A673 (cell line): ENCODE data around the gene KISS1. TPM values are rescaled to one million over a fixed set of nuclear protein-coding genes. Genes with fewer than 3 reads are reported as not detected.
A peak's percentile ranks its signal among the peaks of the same experiment; 100 is the strongest.

Source experiments
- BruUV-seq: library from RNA; stranded (reverse); fragments of 400-500 nt; replicated peaks from 2 replicates; lab custom pipeline; 2021; lab: Mats Ljungman, UMichigan
- CTCF ChIA-PET: fragments of 300-600 bp; sonication (Branson Sonifier 250); formaldehyde crosslinking; loops from one replicate; lab custom pipeline; 2022; ENCODE audit warnings: antibody characterized with exemption; lab: Charles Lee
- POLR2A ChIA-PET: fragments of 300-600 bp; sonication (Branson Sonifier 250); formaldehyde crosslinking; loops from one replicate; lab custom pipeline; 2022; ENCODE audit warnings: antibody characterized with exemption; ENCODE audit not compliant: low non-redundant PET; lab: Charles Lee
- DNase-seq: peaks from one replicate; pipeline ENCODE4 v3.0.0-alpha.2; 2015; ENCODE audit warnings: low spot score
- H3K27ac ChIP-seq: fragments of 200-600 bp; sonication (generic); 2 replicates; pipeline ENCODE4 v1.5.1; 2016; ENCODE audit warnings: mixed run types, low read depth, mild to moderate bottlenecking, mixed read lengths, antibody characterized with exemption, low read length; ENCODE audit not compliant: poor library complexity, severe bottlenecking
- H3K27me3 ChIP-seq: fragments of 200-600 bp; sonication (generic); replicated peaks from 2 replicates; pipeline ENCODE4 v1.6.1; 2017; ENCODE audit warnings: mixed run types, low read depth, mild to moderate bottlenecking, mixed read lengths, antibody characterized with exemption, low read length; ENCODE audit not compliant: insufficient read depth, poor library complexity
- H3K36me3 ChIP-seq: fragments of 200-600 bp; sonication (generic); 2 replicates; pipeline ENCODE4 v1.6.1; 2016; ENCODE audit warnings: mixed run types, mild to moderate bottlenecking, mixed read lengths, antibody characterized with exemption, low read length; ENCODE audit not compliant: insufficient read depth, poor library complexity, severe bottlenecking
- H3K4me1 ChIP-seq: fragments of 200-600 bp; sonication (generic); 2 replicates; pipeline ENCODE4 v1.6.1; 2017; ENCODE audit warnings: mixed run types, mild to moderate bottlenecking, mixed read lengths, antibody characterized with exemption, low read length; ENCODE audit not compliant: insufficient read depth, poor library complexity, severe bottlenecking
- H3K4me3 ChIP-seq: fragments of 200-600 bp; sonication (generic); 2 replicates; pipeline ENCODE4 v1.5.1; 2016; ENCODE audit warnings: low read depth, mixed run types, mild to moderate bottlenecking, mixed read lengths, low read length; ENCODE audit not compliant: poor library complexity, severe bottlenecking
- H3K9me3 ChIP-seq: fragments of 200-600 bp; sonication (generic); 2 replicates; pipeline ENCODE4 v1.6.1; 2016; ENCODE audit warnings: mixed run types, low read depth, mild to moderate bottlenecking, mixed read lengths, antibody characterized with exemption, low read length; ENCODE audit not compliant: poor library complexity, severe bottlenecking
- CTCF ChIP-seq: fragments of 300-800, 200-600 bp; sonication (generic); conservative IDR thresholded peaks from 2 replicates; pipeline ENCODE4 v1.5.1; 2017; ENCODE audit warnings: low read depth, mild to moderate bottlenecking, antibody characterized with exemption, low read length, moderate library complexity, mixed read lengths
- EZH2 ChIP-seq: fragments of 200-600 bp; sonication (generic); IDR thresholded peaks from 2 replicates; pipeline ENCODE4 v1.6.1; 2017; ENCODE audit warnings: borderline replicate concordance, low read depth, mild to moderate bottlenecking, mixed read lengths, antibody characterized with exemption, low read length; ENCODE audit not compliant: poor library complexity, severe bottlenecking
- intact Hi-C: fragments of 100-400 bp; cut with micrococcal nuclease; formaldehyde crosslinking; loops from one replicate; pipeline ENCODE4 v1.10.0; 2022; ENCODE audit not compliant: unreplicated experiment
- total RNA-seq: library from RNA; stranded (reverse); gene quantifications from 2 replicates; pipeline ENCODE4 v1.2.3, GENCODE V29; 2021

The KISS1 gene
- total RNA-seq, 1 experiment from 2014 or later: not detected

GRCh38 chr1:204211046-204211445, 14.8 kb upstream of the KISS1 start:
- BruUV-seq: no TSS peak
- POLR2A ChIA-PET: no interaction called here
- DNase-seq: no peak
- Histone ChIP-seq H3K9me3 (no peaks in the 10 kb centered on the region), H3K4me3 (no peak overlapping the region), H3K4me1 (peaks cover 7% of the 10 kb centered on the region), H3K27me3 (no peaks in the 10 kb centered on the region), H3K27ac (no peak overlapping the region), H3K36me3 (no peaks in the 10 kb centered on the region)
- intact Hi-C loops: loop anchor here (5.0 kb wide), 1 partner anchor 291 kb away; no protein-coding TSS in a partner anchor
- CTCF ChIA-PET: no interaction called here
- TF ChIP-seq CTCF: no peak
- no peak for TF ChIP-seq EZH2

GRCh38 chr1:204207136-204207616, 10.9 kb upstream of the KISS1 start:
- DNase-seq: peak; percentile 52
- POLR2A ChIA-PET: no interaction called here
- no peaks in the 10 kb centered on the region for H3K4me1 ChIP-seq

GRCh38 chr1:204206121-204206520, 9.8 kb upstream of the KISS1 start:
- TF ChIP-seq CTCF (no peak), EZH2 (no peak)
- intact Hi-C loops: no loop called here
- no TSS peak for BruUV-seq

More at GRCh38 chr1:204207136-204207616, 10.9 kb upstream of the KISS1 start:
- Histone ChIP-seq H3K36me3 (no peaks in the 10 kb centered on the region), H3K27me3 (peaks cover 16% of the 10 kb centered on the region), H3K9me3 (no peaks in the 10 kb centered on the region), H3K4me3 (no peak overlapping the region), H3K27ac (no peak overlapping the region)
- BruUV-seq: no TSS peak
- intact Hi-C loops: loop anchor here (1.0 kb wide), 2 partner anchors 45 to 346 kb away; partner anchors contain the start of gene SNRPE
- CTCF ChIA-PET: interaction anchor here (0.5 to 1.7 kb wide), 9 partner anchors 12 to 156 kb away, joined by 3 to 11 read pairs (median 4); no protein-coding TSS in a partner anchor
- TF ChIP-seq EZH2 (no peak), CTCF (peak; percentile 94)

More at GRCh38 chr1:204206121-204206520, 9.8 kb upstream of the KISS1 start:
- peak; percentile 17 for DNase-seq
- Histone ChIP-seq H3K4me3 (no peak overlapping the region), H3K9me3 (no peaks in the 10 kb centered on the region), H3K27ac (no peak overlapping the region), H3K27me3 (peaks cover 16% of the 10 kb centered on the region), H3K36me3 (no peaks in the 10 kb centered on the region), H3K4me1 (no peaks in the 10 kb centered on the region)
- ChIA-PET CTCF (interaction anchor here (1.1 to 1.7 kb wide), 3 partner anchors 17 to 43 kb away, joined by 3 to 11 read pairs (median 6); no protein-coding TSS in a partner anchor), POLR2A (no interaction called here)
